ENCODE data around the gene CEP295NL.

Gene CEP295NL

GRCh38 chr17:78903101-78903779, at the start of gene CEP295NL:
Gene CEP295NL, minus strand, starts transcription at chr17:78903201. Its CDS starts 1,373 bp downstream, at chr17:78901828.
- no peak for TF ChIP-seq CTCF (IDR thresholded peaks at IDR 0.05; ENCODE audit: low read depth, low read length)
- in situ Hi-C loops (cut with HindIII; ENCODE audit: low sequenced_read_pairs) = no loop called here
- DNase-seq (ENCODE audit: low read depth, low spot score) = peak; percentile 46
- H3K4me3 ChIP-seq (ENCODE audit: low read depth, low read length) = no peak within 1 kb of the TSS

- no peak overlapping the region for H3K4me3 ChIP-seq (ENCODE audit: low read depth, low read length)
- no peak for TF ChIP-seq CTCF (IDR thresholded peaks at IDR 0.05; ENCODE audit: low read depth, low read length)
- in situ Hi-C loops (cut with HindIII; ENCODE audit: low sequenced_read_pairs) = no loop called here
- DNase-seq (ENCODE audit: low read depth, low spot score) = no peak
These were observed 49.7 kb upstream of the CEP295NL start for GRCh38 chr17:78952706-78953105.

- DNase-seq (ENCODE audit: low read depth, low spot score) = no peak
- in situ Hi-C loops (cut with HindIII; ENCODE audit: low sequenced_read_pairs) = no loop called here
- no peak overlapping the region for H3K4me3 ChIP-seq (ENCODE audit: low read depth, low read length)
- no peak for TF ChIP-seq CTCF (IDR thresholded peaks at IDR 0.05; ENCODE audit: low read depth, low read length)
These were observed 49.1 kb upstream of the CEP295NL start for GRCh38 chr17:78951967-78952551.

- H3K4me3 ChIP-seq (ENCODE audit: low read depth, low read length) = no peak overlapping the region
- in situ Hi-C loops (cut with HindIII; ENCODE audit: low sequenced_read_pairs) = no loop called here
- no peak for TF ChIP-seq CTCF (IDR thresholded peaks at IDR 0.05; ENCODE audit: low read depth, low read length)
- DNase-seq (ENCODE audit: low read depth, low spot score) = no peak
These were observed 47.9 kb upstream of the CEP295NL start for GRCh38 chr17:78950870-78951269.

GRCh38 chr17:78947235-78948149, 44.5 kb upstream of the CEP295NL start:
- in situ Hi-C loops (cut with HindIII; ENCODE audit: low sequenced_read_pairs) = no loop called here
- no peak for DNase-seq (ENCODE audit: low read depth, low spot score)
- H3K4me3 ChIP-seq (ENCODE audit: low read depth, low read length) = no peak overlapping the region

More at GRCh38 chr17:78947235-78948149, 44.5 kb upstream of the CEP295NL start:
- TF ChIP-seq CTCF (IDR thresholded peaks at IDR 0.05; ENCODE audit: low read depth, low read length) = no peak

Measured in astrocyte of the spinal cord (primary cell).